Measurements from ENCODE around the gene ANO6.

DNA sequence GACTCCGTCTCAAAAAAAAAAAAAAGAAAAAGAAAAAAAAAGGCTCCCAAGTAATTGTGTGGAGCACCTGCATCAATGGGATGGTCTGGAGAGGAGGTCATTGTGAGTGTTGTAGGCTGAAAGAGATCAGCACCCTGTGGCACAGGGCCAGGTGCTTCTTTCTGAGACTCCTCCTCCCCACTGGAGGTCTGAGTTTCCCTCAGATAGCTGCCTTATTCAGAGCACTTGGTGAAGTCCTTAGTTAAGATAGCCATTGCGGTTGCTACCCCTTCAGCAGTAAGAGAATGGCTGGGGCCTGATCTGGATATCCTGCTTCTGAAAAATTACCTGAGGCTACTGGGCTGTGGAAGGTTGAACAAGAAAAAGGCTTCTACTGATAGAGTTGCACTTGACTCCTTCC, 69.8 kb downstream of the ANO6 start:
- TF ChIP-seq, protein P1, sequence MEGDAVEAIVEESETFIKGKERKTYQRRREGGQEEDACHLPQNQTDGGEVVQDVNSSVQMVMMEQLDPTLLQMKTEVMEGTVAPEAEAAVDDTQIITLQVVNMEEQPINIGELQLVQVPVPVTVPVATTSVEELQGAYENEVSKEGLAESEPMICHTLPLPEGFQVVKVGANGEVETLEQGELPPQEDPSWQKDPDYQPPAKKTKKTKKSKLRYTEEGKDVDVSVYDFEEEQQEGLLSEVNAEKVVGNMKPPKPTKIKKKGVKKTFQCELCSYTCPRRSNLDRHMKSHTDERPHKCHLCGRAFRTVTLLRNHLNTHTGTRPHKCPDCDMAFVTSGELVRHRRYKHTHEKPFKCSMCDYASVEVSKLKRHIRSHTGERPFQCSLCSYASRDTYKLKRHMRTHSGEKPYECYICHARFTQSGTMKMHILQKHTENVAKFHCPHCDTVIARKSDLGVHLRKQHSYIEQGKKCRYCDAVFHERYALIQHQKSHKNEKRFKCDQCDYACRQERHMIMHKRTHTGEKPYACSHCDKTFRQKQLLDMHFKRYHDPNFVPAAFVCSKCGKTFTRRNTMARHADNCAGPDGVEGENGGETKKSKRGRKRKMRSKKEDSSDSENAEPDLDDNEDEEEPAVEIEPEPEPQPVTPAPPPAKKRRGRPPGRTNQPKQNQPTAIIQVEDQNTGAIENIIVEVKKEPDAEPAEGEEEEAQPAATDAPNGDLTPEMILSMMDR (IDR thresholded peaks at IDR 0.05), result no peak
- no peak for TF ChIP-seq POLR2AphosphoS5 (IDR thresholded peaks at IDR 0.05)

Data from breast epithelium (tissue), 3 donors.